DMS 273 (cell line): Measurements from ENCODE around the gene WFDC5.

ENCODE experiments used
- DNase-seq: peaks from one replicate; lab custom pipeline; 2025; ENCODE audit not compliant: unreplicated experiment; lab: John Stamatoyannopoulos, UW

WFDC5 gene

GRCh38 chr20:45115829-45116228 lies 855 bp upstream of the WFDC5 start:
- no peak for DNase-seq

GRCh38 chr20:45115386-45115774 lies 406 bp upstream of the WFDC5 start:
- no peak for DNase-seq

GRCh38 chr20:45113865-45114264 lies 1.1 kb downstream of the WFDC5 start:
- no peak for DNase-seq

DNA sequence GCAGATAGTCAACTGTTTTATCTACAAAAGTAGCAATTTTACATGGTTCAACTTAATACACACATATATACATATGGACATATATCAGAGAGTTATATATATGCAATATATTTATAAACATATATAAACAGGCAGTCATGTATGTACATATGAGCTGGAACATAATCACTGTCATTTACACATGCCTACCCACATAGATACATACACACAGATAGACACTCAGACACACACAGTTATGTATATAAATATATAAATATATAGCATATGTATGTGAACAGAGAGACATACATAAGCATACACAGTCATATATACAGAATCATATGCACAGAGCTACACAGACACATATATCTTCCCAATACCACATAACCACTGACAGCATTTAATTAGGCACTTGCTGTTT lies 2.2 kb downstream of the WFDC5 start:
- DNase-seq = no peak

GRCh38 chr20:45111799-45112471 lies 3.0 kb downstream of the WFDC5 start:
- DNase-seq = peak; percentile 56

GRCh38 chr20:45111285-45111684 lies 3.7 kb downstream of the WFDC5 start:
- no peak for DNase-seq

GRCh38 chr20:45110301-45110700 lies 4.7 kb downstream of the WFDC5 start:
- DNase-seq = no peak

DNA sequence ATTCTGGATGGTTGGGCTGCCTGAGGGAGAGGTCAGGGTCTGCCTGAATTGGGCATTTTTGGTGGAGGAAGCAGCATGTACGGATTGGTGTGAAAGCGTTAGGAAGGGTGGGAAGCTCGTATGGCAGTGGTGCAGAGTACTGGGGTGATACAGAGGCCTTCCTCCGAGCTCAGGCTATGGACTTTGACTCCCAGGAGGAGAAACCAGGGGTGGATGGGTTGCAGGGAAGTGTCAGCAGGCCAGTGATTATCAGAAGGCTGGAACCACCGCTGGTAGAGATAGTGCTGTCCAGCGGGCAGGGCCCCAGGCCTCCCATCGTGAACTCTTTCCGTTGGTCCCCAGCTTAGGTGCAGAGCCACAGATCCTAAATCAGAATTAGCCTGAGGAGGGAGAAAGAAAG lies 5.3 kb downstream of the WFDC5 start:
- no peak for DNase-seq

DNA sequence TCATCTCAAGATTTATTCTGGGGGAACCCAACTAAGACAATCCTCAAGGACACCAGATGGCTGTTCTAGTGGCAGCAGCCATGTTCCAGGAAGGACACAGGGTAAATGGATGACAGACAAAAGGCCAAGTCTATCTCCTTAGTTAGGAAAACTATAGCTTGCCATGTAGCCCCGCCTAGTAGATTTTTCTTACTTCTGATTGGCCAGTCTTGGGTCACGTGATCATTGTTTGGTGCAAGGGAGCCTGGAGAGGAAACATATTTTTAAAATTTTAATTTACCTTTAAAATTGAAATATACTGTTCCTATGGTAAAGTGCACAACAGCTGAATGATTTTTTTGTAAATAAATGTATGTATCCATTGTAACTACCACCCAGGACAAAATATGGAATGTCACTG lies 9.7 kb downstream of the WFDC5 start:
- DNase-seq = no peak

DNA sequence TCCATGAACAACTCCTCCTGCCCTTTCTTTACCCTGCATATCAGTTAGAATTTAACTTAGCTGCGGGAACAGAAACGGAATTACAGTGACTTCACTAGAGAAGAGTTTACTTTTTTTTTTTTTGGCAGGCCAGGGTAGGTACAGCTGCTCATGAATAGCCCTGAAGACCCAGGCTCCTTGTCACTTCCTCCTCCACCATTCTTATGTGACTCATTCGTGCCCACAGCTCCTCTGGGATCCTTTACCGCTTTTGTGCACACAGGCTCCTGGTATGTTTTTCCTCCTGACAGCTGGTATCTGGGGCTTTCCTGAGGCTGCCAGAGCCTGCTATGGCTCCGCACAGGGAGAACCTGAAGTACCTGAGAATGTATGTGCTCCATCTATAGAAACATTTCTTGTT lies 10.2 kb downstream of the WFDC5 start:
- DNase-seq = peak; percentile 42

DNA sequence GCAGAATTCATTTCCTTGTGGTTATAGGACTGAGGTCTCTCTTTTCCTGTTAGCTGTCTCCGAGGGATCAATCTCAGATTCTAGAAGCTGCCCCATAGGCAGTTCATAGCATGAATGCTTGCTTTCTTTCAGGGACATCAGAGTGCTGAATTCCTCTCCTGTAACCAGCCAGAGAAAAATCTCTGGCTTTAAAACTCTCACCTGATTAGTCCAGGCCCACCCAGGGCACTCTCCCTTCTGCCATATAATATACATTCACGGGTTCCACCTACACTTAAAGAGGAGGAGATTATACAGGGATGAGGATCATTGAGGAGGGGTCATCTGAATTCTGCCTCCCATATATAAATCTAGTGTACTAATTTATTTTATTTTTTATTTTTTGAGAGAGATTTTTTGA lies 11.9 kb downstream of the WFDC5 start:
- DNase-seq = no peak

DNA sequence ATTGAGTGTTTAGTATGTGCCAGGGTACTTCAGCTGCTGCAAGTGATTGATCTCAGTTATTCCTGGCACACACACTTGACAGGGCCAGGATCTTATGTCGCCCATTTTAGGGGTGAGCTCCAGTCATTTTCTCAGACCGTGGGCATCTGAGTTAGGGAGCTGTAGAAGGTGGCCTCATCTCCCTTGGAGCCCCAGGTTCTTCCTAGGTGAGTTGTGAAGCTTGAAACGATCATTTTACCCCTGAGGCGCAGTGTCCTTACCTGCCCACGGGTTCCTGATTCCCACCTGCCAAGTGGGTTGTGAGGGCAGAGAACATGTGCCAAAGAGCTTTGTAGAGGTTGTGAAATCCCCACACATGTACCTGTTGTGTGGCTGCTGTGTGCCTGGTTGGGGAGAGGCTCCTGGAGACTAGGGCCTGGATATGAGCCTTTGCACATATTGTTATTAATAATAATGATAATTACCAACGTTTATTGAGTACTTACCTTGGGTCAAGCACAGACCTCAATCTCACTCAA lies 13.6 kb downstream of the WFDC5 start:
- no peak for DNase-seq

DNA sequence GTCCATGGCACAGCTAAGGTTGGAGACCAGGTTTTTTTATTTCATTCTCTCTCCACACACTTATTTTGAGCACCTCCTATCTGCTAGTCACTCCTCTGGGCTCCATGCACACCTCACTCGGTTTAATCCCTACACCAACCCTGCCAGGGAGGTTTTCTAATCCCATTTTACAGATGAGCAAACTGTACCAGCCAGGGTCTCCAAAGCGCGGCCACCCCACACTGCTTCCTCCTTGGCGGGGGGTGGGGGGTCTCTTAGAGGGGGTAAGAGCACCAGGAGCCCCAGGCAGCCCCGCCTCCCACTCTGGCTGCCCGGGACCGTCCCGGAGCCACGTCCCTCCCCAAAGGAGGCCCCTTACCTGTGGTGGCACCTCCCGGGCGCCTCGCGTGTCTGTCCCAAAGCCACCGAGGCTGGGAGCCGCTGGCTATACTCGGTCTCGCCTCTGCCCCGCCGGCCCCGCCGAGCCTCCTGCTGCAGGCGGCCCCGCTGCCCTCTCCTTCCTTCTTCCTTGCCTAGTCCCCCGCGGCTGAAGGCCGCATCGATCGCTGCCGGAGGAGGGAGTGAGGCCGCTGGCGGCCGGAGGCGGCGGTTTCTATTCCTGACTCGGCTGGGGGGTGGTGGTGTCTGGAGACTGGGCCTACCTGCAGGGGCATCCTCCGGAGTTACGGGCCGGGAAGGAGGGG lies 14.3 kb downstream of the WFDC5 start, which contains the start of gene KCNS1:
Gene KCNS1 (minus strand): TSS at position 565 of the 683 bp plus-strand sequence. CDS start 1,891 bp downstream, outside the sequence.
- DNase-seq = no peak

DNA sequence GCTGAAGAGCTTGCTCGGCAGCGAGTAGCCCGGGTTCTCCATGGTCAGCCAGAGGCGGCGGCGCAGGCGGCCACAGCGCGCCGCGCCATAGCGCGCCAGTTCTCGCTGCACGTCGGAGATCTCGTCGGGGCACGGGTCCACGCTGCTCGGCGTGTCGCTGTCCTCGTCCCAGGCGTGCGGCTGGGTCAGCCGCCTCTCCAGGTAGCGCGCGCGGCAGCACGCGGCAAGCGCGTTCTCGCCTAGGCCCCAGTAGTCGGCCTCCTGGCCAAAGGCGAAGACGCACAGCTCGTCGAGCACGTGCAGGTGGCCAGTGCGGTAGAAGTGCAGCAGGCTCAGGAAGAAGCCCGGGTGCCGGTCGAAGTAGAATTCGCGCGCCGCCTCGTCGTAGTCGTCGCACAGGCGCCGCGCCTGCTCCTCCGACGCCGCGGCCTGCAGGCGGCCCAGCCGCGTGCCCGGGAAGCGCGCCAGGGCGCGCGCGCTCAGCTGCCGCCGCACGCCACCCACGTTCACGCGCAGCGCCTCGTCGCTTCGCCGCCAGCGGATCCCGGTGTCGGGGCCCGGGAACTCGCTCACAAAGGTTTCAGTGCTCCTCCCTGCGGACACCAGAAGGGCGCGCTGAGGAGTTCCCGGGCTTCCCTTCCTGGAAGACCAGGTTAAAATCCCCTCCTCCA lies 16.7 kb downstream of the WFDC5 start:
- peak; percentile 77 for DNase-seq

GRCh38 chr20:45097485-45098102 lies 17.4 kb downstream of the WFDC5 start:
- DNase-seq = no peak

DNA sequence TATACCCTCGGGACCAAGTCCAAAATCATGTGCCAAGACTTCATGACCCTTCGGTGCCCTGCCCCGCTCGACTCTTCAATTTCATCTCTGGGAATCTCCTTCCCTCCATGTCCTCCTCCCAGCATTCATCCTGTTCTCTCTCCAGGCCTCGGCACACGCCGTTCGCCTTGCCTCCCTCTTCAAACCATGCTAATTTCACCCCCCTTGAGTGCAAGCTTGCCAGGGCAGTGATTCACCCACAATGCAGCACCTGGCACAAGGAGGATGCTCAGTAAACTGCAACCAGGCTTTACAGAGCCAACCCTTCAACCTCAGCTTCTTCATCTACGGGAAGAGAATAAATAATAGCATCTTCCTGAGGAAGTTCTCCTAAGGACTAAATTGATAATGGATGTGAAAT lies 18.2 kb downstream of the WFDC5 start:
- no peak for DNase-seq

DNA sequence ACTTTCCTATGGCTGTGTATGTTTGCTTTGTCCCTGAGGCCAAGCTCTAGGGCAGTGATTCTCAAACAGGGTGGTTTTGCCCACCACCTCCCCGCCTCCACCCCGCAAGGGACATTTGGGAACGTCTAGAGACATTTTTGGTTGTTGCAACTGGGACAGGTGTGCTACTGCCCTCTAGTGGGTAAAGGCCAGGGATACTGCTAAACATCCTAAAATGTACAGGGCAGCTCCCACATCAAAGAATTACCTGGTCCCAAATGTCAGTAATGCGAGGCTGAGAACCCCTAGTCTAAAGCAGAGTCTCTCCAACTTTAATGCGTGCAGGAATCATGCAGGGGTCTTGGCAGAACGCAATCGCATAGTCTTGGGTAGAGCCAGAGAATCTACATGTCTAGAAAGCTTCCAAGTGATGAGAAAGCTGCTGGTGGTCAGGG lies 19.2 kb downstream of the WFDC5 start:
- DNase-seq = peak; percentile 83

DNA sequence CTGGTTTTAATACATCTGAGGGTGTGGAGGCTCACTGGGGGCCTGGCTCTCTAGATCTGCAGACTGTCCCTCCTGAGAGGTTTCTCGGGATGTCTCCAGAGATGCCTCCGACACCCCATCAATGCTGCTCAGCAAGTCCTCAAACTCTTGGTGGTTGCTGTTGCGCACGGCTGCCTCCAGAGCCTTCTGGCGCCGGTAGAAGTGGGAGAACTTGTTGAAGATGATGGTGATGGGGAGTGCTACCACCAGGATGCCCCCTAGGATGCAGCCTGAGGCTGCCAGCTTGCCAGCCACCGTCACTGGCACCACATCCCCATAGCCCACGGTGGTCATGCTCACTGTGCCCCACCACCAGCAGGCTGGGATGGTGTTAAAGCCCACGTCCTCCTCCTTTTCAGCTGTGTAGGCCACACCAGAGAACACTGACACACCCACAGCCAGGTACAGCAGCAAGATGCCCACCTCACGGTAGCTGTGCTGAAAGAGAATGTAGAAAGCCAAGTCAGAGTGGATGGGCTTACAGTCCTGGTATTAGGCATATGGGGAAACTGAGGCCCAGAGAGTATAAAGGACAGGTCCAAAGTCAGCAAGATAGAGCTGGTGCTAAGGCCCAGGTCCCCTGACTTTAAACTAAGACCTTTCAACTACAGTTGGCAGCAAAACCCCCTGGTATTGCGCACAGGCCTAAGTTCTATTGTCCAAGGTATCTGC lies 20.0 kb downstream of the WFDC5 start:
- DNase-seq = no peak

GRCh38 chr20:45094201-45094600 lies 20.8 kb downstream of the WFDC5 start:
- no peak for DNase-seq

GRCh38 chr20:45092898-45093297 lies 22.1 kb downstream of the WFDC5 start:
- DNase-seq = no peak

DNA sequence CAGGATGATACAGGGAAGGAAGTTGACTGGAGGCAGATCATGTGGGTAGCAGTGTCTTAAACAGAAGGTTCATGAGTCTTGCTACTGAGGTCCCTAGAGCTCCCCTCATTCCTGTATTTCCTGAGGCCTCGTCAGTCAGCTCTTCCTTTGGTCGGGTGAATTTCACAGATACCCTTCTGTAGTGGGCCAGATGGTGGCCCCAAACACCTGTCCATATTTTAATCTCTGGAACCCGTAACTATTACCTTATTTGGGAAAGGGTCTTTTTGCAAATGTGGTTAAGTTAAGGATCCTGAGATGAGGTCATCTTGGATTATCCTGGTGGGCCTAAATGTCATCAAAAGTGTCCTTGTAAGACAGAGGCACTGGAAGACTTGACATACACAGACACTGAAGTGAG lies 23.6 kb downstream of the WFDC5 start:
- peak; percentile 51 for DNase-seq
